ENCODE data around the gene FRS3. TPM values are rescaled to one million over a fixed set of nuclear protein-coding genes. Genes with fewer than 3 reads are reported as not detected.

The FRS3 gene
- total and polyA plus RNA-seq, 2 of the 13 experiments (the other 11 are each of a cell fraction or from before 2014, with no cell fraction given) = 3.0 to 7.4 TPM

GRCh38 chr6:41787219-41787917 lies 7.7 kb upstream of the FRS3 start, which contains the start of gene TOMM6 (continued):
- TF ChIP-seq BRCA1 (CRISPR knock-in tag; IDR thresholded peaks at IDR 0.05) = peak; percentile 92
- no peak; the same call in 1 of the 2 replicates for TF ChIP-seq KDM5B (CRISPR knock-in tag; IDR thresholded peaks at IDR 0.05; ENCODE audit: borderline replicate concordance)
- TF ChIP-seq HDAC6 (IDR thresholded peaks at IDR 0.05; ENCODE audit: low read depth, low read length) = no peak
- no peak for TF ChIP-seq SRSF4 (IDR thresholded peaks at IDR 0.05; ENCODE audit: low read depth, low read length, poor library complexity, severe bottlenecking)
- peak; percentile 77 for TF ChIP-seq ARID5B (CRISPR knock-in tag; IDR thresholded peaks at IDR 0.05)
- TF ChIP-seq ZNF296 (CRISPR knock-in tag; conservative IDR thresholded peaks at IDR 0.05) = 0 out of 2 replicates have a peak, but pooled peaks have one; percentile 29
- TF ChIP-seq ZNF160 (CRISPR knock-in tag; IDR thresholded peaks at IDR 0.05) = peak; percentile 41; the same call in 1 of the 2 replicates
- TF ChIP-seq BATF2 (CRISPR knock-in tag; IDR thresholded peaks at IDR 0.05) = 0 out of 2 replicates have a peak, but pooled peaks have one; percentile 71
- no peak for TF ChIP-seq JARID2 (CRISPR knock-in tag; IDR thresholded peaks at IDR 0.05; ENCODE audit: insufficient replicate concordance)
- peak; percentile 95 for TF ChIP-seq POLR2AphosphoS5 (IDR thresholded peaks at IDR 0.05; ENCODE audit: low read depth, low read length)
- TF ChIP-seq MNT (IDR thresholded peaks at IDR 0.05) = peak; percentile 14; the same call in 1 of the 2 replicates
- no peak for TF ChIP-seq ZNF562 (CRISPR knock-in tag; IDR thresholded peaks at IDR 0.05; ENCODE audit: borderline replicate concordance)
- peak; percentile 97 for TF ChIP-seq IRF2 (CRISPR knock-in tag; IDR thresholded peaks at IDR 0.05)
- no peak; the same call in 1 of the 2 replicates for TF ChIP-seq GTF2F1 (IDR thresholded peaks at IDR 0.05; ENCODE audit: low read length)
- TF ChIP-seq CEBPZ (IDR thresholded peaks at IDR 0.05; ENCODE audit: low read length) = no peak
